ENCODE results near the gene CARD19. TPM values are rescaled to one million over a fixed set of nuclear protein-coding genes. Genes with fewer than 3 reads are reported as not detected.

Gene CARD19
- total and polyA plus RNA-seq, 2 experiments from 2014 or later = 36.8 to 48.3 TPM

DNA sequence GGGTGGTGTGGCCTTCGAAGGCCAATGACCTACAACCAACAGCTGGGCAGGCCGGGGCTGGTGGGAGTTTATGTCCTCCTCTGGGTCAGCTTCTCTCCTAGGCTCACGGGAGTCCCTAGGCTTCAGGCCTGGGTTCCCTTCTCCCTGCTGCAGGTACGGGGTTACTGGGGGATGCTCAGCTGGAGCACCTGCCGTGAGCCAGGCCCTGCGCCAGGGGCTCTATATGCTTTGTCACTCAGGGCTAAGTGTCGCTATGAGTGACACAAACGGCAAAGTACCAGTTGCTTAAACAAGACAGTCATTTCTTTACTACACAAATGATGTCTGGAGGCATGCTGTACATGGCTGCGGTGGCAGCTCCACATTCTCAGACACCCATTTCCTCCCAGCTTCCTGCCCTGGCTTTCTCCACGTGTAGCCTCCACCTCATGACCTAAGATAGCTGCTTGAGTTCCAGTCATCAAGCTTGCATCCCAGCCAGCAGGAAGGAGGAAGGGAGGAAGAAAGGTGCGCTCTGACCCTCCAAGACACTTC, 60.5 kb downstream of the CARD19 start:
- H3K27ac Mint-ChIP-seq = no peak overlapping the region
- H3K4me3 Mint-ChIP-seq = no peak overlapping the region
- no peaks in the 10 kb centered on the region for H3K36me3 Mint-ChIP-seq (ENCODE audit: low read depth)
- Histone ChIP-seq H3K79me2 (replicated peaks; ENCODE audit: insufficient read depth) (no peaks in the 10 kb centered on the region), H2AFZ (no peak overlapping the region), H3K4me3 (no peak overlapping the region), H3F3A (replicated peaks; ENCODE audit: low read depth) (no peaks in the 10 kb centered on the region), H4K20me1 (replicated peaks; ENCODE audit: insufficient read depth) (no peaks in the 10 kb centered on the region), H3K4me1 (ENCODE audit: insufficient read depth) (no peaks in the 10 kb centered on the region), H3K27me3 (ENCODE audit: insufficient read depth) (no peaks in the 10 kb centered on the region), H3K9me2 (ENCODE audit: insufficient read depth) (no peaks in the 10 kb centered on the region), H3K4me2 (no peak overlapping the region), H3K36me3 (ENCODE audit: insufficient read depth) (no peaks in the 10 kb centered on the region), H3K27ac (ENCODE audit: low read depth) (no peak overlapping the region)
- TF ChIP-seq, protein P1, sequence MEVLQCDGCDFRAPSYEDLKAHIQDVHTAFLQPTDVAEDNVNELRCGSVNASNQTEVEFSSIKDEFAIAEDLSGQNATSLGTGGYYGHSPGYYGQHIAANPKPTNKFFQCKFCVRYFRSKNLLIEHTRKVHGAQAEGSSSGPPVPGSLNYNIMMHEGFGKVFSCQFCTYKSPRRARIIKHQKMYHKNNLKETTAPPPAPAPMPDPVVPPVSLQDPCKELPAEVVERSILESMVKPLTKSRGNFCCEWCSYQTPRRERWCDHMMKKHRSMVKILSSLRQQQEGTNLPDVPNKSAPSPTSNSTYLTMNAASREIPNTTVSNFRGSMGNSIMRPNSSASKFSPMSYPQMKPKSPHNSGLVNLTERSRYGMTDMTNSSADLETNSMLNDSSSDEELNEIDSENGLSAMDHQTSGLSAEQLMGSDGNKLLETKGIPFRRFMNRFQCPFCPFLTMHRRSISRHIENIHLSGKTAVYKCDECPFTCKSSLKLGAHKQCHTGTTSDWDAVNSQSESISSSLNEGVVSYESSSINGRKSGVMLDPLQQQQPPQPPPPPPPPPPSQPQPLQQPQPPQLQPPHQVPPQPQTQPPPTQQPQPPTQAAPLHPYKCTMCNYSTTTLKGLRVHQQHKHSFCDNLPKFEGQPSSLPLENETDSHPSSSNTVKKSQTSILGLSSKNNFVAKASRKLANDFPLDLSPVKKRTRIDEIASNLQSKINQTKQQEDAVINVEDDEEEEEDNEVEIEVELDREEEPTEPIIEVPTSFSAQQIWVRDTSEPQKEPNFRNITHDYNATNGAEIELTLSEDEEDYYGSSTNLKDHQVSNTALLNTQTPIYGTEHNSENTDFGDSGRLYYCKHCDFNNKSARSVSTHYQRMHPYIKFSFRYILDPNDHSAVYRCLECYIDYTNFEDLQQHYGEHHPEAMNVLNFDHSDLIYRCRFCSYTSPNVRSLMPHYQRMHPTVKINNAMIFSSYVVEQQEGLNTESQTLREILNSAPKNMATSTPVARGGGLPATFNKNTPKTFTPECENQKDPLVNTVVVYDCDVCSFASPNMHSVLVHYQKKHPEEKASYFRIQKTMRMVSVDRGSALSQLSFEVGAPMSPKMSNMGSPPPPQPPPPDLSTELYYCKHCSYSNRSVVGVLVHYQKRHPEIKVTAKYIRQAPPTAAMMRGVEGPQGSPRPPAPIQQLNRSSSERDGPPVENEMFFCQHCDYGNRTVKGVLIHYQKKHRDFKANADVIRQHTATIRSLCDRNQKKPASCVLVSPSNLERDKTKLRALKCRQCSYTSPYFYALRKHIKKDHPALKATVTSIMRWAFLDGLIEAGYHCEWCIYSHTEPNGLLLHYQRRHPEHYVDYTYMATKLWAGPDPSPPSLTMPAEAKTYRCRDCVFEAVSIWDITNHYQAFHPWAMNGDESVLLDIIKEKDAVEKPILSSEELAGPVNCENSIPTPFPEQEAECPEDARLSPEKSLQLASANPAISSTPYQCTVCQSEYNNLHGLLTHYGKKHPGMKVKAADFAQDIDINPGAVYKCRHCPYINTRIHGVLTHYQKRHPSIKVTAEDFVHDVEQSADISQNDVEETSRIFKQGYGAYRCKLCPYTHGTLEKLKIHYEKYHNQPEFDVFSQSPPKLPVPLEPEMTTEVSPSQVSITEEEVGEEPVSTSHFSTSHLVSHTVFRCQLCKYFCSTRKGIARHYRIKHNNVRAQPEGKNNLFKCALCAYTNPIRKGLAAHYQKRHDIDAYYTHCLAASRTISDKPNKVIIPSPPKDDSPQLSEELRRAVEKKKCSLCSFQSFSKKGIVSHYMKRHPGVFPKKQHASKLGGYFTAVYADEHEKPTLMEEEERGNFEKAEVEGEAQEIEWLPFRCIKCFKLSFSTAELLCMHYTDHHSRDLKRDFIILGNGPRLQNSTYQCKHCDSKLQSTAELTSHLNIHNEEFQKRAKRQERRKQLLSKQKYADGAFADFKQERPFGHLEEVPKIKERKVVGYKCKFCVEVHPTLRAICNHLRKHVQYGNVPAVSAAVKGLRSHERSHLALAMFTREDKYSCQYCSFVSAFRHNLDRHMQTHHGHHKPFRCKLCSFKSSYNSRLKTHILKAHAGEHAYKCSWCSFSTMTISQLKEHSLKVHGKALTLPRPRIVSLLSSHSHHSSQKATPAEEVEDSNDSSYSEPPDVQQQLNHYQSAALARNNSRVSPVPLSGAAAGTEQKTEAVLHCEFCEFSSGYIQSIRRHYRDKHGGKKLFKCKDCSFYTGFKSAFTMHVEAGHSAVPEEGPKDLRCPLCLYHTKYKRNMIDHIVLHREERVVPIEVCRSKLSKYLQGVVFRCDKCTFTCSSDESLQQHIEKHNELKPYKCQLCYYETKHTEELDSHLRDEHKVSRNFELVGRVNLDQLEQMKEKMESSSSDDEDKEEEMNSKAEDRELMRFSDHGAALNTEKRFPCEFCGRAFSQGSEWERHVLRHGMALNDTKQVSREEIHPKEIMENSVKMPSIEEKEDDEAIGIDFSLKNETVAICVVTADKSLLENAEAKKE (CRISPR knock-in tag; IDR thresholded peaks at IDR 0.05) = no peak
- TF ChIP-seq ETS1 (IDR thresholded peaks at IDR 0.05) (no peak), JUNB (IDR thresholded peaks at IDR 0.05; ENCODE audit: unreplicated experiment) (no peak), CTCF (conservative IDR thresholded peaks at IDR 0.05; ENCODE audit: low read depth in 2 of 2) (no peak), STAT1 (IDR thresholded peaks at IDR 0.05; ENCODE audit: unreplicated experiment) (no peak), POLR2AphosphoS5 (IDR thresholded peaks at IDR 0.05; ENCODE audit: low read depth) (no peak), CREB1 (CRISPR knock-in tag; IDR thresholded peaks at IDR 0.05; ENCODE audit: low read depth) (no peak), ZNF114 (CRISPR knock-in tag; IDR thresholded peaks at IDR 0.05) (no peak), EZH2 (IDR thresholded peaks at IDR 0.05; ENCODE audit: low read depth, unreplicated experiment) (no peak), EZH2phosphoT487 (IDR thresholded peaks at IDR 0.05; ENCODE audit: unreplicated experiment) (no peak), NANOG (IDR thresholded peaks at IDR 0.05; ENCODE audit: borderline replicate concordance) (no peak), REST (IDR thresholded peaks at IDR 0.05; ENCODE audit: unreplicated experiment) (no peak), ZNF331 (CRISPR knock-in tag; IDR thresholded peaks at IDR 0.05; ENCODE audit: low read depth) (no peak)
- peaks cover 4% of the 10 kb centered on the region for H3K27me3 Mint-ChIP-seq (ENCODE audit: insufficient read depth, low read depth, poor library complexity)
- no peaks in the 10 kb centered on the region for H3K4me1 Mint-ChIP-seq
- H3K9me3 Mint-ChIP-seq = no peaks in the 10 kb centered on the region
- ATAC-seq = no peak
- no peak for DNase-seq (ENCODE audit: low spot score)
